Stimulated activated CD8-positive, alpha-beta memory T cell treated with anti-CD3 and anti-CD28 coated beads, Interleukin-4, amount 100 ng/mL, for 4 hours (primary cell): Measurements from ENCODE around the gene COPZ2.
"Not testable (repeated sequence)": the region's sequence is repeated elsewhere in the genome, so short reads cannot be mapped to it uniquely, and the experiment has no call there.

Experiments used
- DNase-seq, 2 donors: peaks; one replicate each; pipeline ENCODE4 v3.0.0-alpha.2; 2020; ENCODE audit warnings: low read depth in 2 of 2, low spot score in 1 of 2

The COPZ2 gene

DNA sequence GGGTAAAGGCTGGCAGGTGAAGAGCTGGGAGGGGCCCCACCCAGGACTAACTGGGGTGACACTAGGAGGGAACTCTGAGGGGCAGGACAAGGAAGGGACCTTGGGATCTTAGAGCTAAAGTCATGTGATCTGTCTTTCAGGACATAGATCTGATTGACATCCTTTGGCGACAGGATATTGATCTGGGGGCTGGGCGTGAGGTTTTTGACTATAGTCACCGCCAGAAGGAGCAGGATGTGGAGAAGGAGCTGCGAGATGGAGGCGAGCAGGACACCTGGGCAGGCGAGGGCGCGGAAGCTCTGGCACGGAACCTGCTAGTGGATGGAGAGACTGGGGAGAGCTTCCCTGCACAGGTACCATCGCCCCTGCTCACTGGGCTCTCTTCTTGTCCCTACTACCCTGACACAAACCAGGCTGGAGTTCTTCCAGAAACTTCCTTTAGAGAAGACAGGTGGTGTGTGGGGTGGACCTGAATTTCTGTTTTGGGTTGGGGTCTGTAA is 18.7 kb upstream of the COPZ2 start:
- DNase-seq: no peak

DNA sequence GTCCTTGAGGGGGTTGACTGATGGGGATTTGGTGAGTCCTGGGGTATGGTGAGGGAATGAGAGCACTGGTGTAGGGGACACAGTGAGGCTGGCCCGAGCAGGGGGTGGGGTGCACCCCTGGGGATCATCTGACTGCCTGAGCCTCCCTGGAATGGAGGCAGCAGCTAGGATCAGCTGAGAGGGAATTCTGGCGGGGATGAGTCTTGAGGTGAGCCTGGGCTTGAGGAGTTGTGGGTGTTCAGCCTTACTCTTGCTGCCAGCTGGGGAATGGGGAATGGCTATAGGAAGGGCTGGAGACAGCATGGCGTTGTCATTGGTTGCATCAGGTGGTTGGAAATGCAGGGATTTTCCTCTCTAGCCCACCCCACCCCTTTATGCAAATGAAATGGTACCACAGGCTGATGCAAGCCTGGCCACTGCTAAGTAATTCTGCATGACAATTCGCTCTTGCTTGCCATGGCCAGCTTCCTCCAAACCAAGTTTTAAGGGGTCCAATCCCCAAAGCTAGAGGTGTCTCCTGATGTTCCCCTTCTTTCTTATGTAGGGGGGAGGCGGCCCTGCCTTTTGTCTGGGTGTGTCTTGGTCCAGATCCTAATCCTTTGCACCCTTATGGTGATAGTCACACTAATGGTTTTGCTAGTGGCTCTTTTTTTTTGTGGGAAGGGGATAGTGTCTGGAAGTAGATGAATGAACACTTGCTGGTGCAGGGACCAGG is 18.1 kb upstream of the COPZ2 start:
- DNase-seq: no peak

DNA sequence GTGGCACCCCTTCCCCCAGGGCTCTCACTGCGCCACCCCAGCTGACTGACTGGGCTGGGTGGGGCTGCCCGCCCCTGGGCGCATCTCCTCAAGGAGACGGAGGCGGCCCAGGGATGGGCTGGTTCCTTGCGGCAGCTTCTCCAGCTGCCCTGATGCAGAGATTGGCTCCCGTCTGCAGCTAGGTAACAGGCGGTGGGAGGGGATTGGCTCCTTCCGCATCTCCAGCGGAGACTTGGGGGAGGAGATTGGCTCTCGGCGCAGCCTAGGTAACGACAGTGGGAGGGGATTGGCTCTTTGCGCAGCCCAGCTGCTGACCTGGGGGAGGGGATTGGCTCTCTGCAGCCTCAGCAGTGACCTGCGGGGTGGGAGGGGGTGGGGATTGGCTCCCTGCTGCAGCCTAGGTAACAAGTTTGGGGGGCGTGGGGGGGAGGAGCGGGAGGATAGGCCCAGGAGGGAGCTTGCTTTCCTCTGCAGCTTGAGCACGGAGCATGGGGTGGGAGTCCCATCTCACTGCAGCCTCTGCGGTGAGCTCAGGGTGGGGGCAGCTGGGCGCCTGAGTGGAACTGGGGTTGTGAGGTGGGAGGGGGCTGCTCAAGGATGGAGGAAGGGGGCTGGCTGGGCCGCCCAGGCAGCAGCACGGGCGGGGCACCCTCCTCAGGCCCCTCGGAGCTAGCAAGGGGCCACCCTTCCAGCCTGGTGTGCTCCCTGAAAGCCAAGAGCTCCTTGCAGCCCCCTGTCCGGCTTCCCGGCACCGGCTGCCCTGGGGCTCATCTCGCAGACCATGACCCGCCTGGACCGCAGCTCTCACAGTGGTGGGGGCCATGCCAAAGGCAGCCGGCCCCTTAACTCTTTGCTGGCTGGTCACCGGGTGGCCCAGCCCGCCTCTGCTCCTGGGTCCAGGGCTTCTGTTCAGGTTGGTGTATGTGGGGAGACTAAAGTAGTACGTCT is 16.9 kb upstream of the COPZ2 start:
- no peak for DNase-seq

DNA sequence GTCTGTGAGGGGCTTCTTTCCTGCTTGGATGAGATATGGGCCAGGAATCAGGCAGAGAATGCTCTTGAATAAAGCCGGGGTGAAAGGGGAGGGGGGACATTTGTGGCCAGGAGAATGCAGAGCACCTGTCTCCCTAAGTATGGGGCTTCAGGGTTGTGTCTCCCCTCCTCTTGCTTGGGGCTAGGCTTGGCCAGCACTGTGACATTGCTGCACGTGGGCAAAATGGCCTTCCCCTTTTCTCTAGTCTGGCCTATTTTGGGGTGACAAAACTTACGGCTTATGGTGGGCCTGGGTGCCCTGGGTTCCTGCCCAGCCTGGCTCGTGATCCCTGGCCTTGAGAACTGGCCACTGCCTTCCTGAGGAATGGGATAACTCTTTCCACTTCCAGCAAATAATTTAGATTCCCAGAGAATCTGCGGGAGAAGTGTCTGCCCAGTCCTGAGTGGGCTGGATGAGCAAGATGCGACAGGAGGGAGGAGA is 16.2 kb upstream of the COPZ2 start:
- no peak for DNase-seq

DNA sequence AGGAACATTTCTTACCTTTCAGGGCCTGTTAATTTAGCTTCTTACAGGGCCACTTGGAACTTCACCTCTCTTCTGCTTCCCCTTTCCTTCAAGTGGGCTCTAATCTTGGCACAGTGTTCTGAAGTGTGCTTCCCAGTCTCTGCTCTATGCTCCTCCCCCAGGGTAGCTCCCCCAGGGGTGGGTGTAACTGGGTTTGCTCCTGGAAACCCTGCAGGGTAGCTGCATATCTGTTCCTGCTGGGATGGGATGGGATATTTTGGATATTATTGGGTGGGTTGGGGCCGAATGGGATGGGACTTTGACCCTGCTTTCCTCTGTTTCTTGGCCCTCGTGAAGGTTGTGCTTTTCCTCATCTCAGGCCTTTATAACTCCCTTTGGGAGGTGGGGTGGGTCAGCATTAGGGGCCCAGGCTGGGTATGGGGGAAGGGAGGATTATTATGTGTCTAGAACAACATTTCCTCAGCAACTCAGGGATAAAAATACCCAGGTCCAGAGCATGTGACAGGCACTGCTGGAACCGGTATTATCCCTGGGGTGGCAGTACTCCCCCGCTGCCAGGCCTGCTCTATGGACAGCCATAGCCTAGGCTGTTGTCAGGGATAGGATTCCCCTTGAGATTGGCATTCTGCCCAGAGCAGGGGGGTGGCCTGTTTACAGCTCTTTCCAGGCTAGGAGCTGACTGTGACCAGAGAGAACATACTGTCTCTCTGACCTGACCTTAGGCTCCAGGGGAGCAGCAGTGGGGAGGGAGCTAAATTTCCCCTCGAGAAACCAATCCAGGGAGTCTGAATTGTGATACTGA is 15.6 kb upstream of the COPZ2 start:
- no peak for DNase-seq

DNA sequence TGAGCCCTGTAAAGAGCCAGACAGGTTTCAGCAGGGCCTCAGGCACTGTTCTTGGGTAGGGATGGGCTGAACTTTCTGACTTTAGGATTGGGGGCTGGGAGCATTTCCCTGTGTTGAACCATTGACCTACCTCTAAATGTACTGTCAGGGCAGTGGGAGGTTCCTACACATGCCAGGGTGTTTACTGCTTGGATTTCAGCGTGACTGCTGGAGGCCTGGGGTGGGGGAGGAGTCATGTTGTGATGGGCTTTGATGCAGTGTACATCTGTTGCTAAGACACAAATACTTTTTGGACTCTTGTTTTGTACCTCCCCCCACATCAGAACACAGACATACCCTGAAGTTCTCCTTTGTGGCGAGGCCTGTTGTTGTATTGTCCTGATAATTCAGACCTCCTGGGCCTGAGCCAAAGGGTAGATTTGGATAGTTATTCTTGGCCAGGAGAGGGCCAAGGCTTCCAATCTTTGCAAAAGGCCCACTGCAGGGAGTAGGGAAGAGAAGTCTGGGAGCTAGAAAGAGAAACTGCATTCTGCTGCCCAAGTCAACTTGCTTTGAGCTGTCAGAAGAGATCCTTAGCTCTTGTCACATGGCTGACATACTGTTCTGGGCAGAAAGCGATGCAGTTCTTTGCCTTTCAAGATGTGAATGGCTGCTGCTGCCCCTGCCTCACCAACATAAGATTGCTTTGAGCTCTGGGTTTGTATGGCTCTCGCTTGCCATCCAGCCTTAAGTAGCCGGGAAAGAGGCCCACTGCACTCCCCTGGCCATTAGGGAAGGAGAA is 14.3 kb upstream of the COPZ2 start:
- DNase-seq: no peak

DNA sequence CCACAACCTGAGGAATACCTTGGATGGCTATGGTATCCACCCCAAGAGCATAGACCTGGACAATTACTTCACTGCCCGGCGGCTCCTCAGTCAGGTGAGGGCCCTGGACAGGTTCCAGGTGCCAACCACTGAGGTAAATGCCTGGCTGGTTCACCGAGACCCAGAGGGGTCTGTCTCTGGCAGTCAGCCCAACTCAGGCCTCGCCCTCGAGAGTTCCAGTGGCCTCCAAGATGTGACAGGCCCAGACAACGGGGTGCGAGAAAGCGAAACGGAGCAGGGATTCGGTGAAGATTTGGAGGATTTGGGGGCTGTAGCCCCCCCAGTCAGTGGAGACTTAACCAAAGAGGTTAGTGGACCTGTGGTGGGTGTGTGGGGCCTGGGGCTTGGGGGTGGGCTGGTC is 13.7 kb upstream of the COPZ2 start:
- DNase-seq: no peak

DNA sequence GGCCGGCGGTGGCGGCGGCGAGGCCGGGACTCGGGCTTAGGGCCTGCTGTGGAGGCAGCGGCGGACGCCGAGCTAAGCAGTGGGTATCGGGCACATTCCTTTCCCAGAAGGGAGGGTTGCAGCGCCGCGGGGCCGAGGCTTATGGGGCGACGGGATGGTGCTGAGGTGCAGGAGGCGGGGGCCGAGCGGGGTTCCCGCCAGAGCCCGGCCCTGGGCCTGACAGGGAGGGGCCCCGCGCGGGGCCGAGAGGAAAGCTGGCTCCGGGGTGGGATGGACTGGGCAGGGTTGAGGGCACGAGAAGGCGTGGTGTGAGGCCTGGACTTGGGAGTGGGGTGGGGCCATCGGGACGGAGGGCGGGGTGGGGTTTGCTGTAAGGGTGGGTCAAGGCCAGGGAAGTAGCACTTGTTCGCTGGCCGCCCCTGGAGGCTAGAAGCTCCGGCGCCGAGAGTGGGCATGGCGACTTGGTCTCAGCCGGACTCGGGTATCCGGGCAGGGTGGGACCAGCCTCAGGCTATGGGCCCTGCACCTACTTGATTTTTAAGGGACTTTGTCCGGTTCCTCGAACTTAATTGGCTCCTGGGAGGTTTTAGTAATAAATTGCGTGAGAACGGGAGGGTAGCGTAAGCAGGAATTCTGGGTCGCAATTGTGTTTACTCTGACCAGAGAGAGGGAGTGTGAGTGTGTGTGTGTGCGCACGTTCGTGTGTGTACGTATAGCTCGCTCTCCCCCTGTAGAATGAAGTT is 11.0 kb upstream of the COPZ2 start:
- DNase-seq: no peak

DNA sequence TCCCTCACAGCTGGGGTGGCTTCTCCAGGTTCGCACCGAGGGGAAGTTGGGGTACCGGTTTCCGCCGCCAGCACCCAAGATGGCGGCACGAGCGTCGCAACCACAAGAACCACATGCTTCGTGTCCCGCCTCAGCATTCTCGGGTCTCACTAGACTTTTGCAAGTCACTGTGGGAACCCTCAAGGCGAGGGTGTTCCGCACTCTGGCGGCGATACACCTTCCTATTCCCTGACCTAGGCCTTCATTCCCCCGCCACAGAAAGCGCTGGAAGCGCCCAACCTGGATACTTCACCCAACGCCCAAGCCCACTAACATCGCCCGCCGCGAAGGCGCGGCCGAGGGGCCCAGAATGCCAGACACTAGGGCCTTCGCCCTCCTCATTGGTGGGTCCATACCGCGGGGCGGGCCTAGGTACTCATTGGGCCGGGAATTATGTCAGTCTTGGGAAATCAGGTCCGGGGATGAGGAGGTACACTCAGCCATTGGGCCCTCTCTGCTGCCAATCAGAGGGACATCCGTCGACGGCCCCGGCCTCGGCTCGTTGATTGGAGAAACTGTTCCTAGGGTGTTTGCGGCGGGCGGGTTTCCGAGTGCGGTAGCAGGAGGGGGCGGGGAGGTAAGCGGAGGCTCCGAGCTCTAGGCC is 10.3 kb upstream of the COPZ2 start, which contains the start of gene NFE2L1:
NFE2L1 (plus strand) TSS at position 619 of the 643 bp plus-strand sequence. CDS start 2,760 bp downstream, outside the sequence.
- peak; percentile 94 to 97 for DNase-seq

DNA sequence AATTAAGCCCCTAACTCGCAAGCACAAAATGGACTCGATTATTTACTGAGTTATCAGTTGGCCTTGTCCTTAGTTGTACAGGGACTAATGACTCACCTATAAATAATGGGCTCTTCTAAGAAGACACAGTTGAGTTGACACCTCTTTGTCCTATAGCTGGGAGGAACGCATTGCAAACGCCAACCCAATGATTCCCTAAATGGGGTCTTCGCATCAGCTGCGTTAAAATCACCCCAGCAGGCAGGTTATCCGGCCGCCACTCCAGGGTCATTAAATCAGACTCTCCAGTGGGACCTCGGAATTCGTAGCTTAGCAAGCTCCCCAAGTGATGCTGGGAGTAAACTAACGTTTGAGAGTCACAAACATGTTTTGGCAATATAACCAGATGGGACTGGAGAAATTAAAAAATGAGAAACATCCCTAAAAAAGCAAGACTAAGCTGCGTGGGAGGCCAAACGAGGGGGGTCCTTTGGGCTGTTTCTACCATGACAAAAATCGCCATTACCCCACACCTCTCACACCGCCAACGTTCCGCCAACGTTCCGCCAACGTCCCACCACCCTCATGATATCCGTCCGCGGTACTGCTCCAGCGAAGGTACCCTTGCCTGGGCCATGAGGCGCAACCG is 9.6 kb upstream of the COPZ2 start:
- no peak for DNase-seq

DNA sequence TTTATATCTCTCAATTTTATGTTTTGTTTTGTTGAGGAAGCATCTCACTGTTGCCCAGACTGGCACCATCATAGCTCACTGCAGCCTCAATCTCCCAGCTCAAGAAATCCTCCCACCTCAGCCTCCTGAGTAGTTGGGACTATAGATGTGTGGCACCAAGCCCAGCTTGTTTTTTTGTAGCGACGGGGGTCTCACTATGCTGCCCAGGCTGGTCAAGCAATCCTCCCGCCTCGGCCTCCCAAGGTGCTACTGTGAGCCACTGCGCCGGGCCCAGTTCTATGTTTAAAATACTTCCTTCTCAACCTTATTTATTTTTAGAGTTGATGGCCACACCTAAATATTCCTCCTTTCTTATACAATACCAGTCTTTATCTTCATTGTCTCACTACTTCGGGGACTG is 8.7 kb upstream of the COPZ2 start:
- DNase-seq: no peak

DNA sequence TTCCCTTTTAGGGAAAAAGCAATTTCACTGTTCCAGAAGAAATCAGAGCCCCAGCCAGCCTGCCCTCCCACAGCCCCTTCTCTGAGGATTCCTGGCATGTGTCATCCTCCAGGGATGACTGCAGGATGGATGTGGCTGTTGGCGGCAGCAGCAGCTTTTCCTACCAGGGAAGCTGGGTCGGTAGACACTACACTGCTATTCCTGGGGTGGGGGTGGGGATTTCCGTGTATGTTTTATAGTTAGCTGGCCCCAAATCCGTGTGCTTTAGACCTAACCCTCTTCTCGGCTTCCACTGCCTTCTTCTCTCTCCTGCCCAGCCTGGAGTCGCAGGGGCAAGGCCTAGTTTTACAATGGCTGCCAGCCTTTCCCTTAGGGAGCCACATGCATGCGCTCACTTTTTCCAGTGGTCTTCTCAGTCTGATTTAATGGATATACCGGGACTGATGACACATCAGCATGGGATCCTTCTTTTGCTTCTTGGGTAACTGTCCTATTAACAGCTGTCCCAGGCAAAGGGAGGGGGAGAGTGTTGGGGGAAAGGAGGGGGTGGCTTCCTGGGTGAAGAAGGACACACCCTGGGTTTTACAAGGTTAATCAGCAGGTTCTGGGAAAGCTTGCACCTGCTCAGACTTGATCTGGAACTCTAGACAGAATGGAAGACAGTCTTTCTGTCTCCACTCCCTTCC is 7.9 kb upstream of the COPZ2 start:
- DNase-seq: no peak

DNA sequence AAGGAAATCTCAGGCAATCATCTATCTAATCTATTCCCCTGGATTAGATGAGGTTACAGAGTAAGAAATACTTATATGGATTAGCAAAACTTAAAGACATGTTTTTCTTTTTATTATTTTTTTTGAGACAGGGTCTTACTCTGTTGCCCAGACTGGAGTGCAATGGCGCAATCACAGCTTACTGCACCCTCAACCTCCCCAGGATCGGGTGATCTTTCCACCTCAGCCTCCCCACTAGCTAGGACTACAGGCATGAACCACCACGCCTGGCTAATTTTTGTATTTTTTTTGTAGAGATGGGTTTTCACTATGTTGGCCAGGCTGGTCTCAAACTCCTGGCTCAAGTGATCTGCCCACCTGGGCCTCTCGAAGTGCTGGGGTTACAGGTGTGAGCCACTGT is 7.3 kb upstream of the COPZ2 start:
- no peak for DNase-seq

DNA sequence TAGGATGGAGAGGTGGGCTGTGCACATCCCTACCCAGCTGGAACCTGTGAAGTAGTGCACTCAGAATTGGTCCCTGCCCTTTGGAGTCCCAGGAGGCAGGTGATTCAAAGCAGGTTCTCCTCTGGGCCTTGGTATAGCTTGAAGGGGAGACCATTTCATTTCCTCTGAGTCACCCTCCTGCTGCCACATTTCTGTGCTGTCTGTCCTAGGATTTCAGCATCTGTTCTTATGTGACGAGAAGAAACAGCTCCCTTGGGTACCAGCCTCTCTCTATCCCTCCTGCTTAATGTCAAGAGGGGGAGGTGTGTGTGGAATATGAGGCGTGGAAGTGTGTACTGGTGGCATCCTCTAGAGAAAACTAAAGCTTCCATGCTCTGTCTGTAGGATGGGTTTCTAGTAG is 5.6 kb upstream of the COPZ2 start:
- DNase-seq: no peak

DNA sequence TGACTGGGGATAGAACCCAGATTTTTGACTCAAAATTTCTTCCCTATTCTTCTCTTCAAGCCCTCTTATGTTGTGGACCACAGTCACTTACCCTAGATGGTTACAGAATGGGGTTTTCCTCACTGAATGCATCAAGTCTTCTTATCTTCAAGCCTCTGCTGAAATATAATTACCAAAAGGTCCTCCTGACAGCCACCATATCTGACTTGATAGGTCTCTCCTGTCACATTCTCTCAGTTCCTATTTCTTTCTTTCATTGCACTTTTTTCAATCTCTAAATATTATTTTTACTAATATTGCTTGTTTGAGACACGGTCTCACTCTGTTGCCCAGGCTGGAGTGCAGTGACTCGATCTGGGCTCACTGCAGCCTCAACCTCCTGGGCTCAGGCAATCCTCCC is 1.1 kb upstream of the COPZ2 start:
- DNase-seq: no peak

DNA sequence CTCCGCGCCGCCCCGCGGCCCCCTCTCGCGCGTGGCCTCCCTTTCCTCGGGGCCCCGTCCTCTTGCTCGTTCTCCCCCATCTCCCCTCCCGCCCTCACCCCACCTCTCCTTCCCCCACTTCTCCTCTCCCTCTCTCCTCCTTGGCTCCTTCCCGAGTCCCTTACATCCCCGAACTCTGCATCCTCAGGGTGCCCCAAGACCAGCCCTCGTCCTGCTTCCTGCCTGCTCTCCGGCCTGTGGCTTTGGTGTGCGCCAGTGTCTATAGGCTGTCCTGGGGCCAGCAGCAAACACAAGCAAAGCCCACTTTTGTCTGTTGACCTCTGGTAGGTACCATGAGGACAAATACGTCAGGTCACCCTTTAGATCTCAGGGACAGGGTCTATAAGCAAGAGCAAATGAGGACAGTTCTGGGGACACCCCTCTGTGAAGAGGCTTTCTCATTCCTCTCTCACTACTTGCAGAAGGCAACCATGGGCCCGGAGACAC is 284 bp upstream of the COPZ2 start:
- DNase-seq: no peak

DNA sequence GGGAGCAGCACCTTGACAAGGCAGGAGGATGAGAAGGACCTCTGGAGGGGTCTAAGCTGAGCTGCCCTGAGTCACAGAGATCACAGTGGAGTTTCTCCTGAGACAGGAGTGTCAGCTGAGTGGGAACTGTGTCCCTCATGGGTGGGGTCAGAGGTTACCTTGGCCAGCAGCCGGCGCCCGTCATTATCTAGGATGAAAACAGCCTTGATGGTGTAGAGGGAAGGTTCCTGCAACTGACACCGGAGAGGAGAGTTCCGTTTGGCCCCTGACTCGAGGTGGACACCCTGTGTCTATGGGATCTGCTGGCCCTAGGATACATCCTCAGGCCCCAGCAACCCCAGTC is 933 bp downstream of the COPZ2 start:
- no peak for DNase-seq

DNA sequence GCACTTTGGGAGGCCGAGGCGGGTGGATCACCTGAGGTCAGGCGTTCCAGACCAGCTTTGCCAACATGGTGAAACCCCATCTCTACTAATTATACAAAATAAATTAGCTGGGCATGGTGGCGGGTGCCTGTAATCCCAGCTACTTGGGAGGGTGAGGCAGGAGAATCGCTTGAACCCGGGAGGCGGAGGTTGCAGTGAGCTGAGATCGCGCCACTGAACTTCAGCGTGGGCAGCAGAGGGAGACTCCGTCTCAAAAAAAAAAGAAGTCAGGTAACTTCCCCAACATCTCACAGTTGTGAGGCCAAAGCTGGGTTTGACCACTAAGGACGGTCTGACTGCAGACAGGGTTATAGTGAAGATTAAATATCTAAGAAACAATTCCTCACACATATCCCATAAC is 2.9 kb downstream of the COPZ2 start:
- not testable (repeated sequence) for DNase-seq
